ENCODE measurements around the gene TMEM252. TPM values are rescaled to one million over a fixed set of nuclear protein-coding genes. Genes with fewer than 3 reads are reported as not detected.

TMEM252 gene
- total RNA-seq, 1 experiment from 2014 or later = not detected

DNA sequence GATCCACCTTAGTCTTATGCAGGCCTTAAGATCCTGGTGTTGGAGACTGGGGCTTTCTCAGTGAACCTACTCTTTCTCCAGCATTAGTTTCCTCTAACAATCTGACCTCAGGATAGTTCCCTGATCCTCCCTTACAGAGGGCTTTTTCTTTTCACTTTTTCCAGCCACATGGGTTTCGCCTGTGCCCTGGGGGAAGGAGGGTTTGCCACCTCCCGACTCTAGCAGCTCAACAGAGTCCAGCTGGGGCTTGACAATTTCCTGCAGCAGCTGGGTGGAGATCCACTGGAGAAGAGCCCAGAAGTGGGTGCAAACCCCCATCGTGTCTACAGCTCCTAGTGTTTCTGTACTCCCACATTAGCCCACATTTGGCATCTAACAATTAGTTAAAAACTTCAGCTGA lies 7.6 kb upstream of the TMEM252 start:
- H3K27ac ChIP-seq (ENCODE audit: low read depth, low read length, poor library complexity, severe bottlenecking) = no peak overlapping the region
- intact Hi-C loops (cut with micrococcal nuclease; ENCODE audit: unreplicated experiment) = no loop called here

DNA sequence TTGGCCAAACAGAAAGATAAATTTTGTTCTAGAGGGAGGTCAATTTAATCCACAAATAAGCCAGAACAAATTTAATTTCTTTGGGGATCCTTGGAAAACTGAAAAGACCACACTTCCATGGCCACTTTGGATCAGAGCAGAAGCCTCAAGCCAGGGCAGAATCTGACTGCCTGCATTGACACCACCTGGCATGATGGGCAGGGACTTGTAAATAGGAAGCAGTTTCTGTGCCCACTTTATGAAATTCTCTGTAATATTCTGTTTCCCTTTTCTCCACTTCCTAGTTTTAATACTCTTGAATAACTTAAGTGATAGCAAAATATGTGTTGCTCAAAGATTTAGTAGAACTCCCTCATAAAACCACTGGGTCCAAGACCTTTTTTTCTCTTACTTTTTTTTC lies 6.7 kb upstream of the TMEM252 start:
- no peaks in the 10 kb centered on the region for H3K36me3 ChIP-seq (ENCODE audit: insufficient read depth, low read length, poor library complexity, severe bottlenecking)
- DNase-seq (ENCODE audit: low spot score) = no peak
- ChIA-PET CTCF (no interaction called here), POLR2A (ENCODE audit: low non-redundant PET) (no interaction called here)
- intact Hi-C loops (cut with micrococcal nuclease; ENCODE audit: unreplicated experiment) = no loop called here
- H3K4me1 ChIP-seq (ENCODE audit: insufficient read depth, low read length, poor library complexity, severe bottlenecking) = no peaks in the 10 kb centered on the region
- no peaks in the 10 kb centered on the region for H3K9me3 ChIP-seq (ENCODE audit: low read depth, low read length, poor library complexity, severe bottlenecking)
- H3K27ac ChIP-seq (ENCODE audit: low read depth, low read length, poor library complexity, severe bottlenecking) = no peak overlapping the region
- H3K27me3 ChIP-seq (replicated peaks; ENCODE audit: insufficient read depth, low read depth, low read length, poor library complexity) = peaks cover 16% of the 10 kb centered on the region
- TF ChIP-seq, protein P1, sequence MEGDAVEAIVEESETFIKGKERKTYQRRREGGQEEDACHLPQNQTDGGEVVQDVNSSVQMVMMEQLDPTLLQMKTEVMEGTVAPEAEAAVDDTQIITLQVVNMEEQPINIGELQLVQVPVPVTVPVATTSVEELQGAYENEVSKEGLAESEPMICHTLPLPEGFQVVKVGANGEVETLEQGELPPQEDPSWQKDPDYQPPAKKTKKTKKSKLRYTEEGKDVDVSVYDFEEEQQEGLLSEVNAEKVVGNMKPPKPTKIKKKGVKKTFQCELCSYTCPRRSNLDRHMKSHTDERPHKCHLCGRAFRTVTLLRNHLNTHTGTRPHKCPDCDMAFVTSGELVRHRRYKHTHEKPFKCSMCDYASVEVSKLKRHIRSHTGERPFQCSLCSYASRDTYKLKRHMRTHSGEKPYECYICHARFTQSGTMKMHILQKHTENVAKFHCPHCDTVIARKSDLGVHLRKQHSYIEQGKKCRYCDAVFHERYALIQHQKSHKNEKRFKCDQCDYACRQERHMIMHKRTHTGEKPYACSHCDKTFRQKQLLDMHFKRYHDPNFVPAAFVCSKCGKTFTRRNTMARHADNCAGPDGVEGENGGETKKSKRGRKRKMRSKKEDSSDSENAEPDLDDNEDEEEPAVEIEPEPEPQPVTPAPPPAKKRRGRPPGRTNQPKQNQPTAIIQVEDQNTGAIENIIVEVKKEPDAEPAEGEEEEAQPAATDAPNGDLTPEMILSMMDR (conservative IDR thresholded peaks at IDR 0.05; ENCODE audit: low read depth, low read length) = no peak
- TF ChIP-seq EZH2 (IDR thresholded peaks at IDR 0.05; ENCODE audit: borderline replicate concordance, low read depth, low read length, poor library complexity, severe bottlenecking) = no peak
- H3K4me3 ChIP-seq (ENCODE audit: low read depth, low read length, poor library complexity, severe bottlenecking) = no peak overlapping the region
- no TSS peak for BruUV-seq (replicated peaks)

More for the DNA sequence above, 7.6 kb upstream of the TMEM252 start:
- H3K36me3 ChIP-seq (ENCODE audit: insufficient read depth, low read length, poor library complexity, severe bottlenecking) = no peaks in the 10 kb centered on the region
- peaks cover 16% of the 10 kb centered on the region for H3K27me3 ChIP-seq (replicated peaks; ENCODE audit: insufficient read depth, low read depth, low read length, poor library complexity)
- no peak for DNase-seq (ENCODE audit: low spot score)
- ChIA-PET CTCF (no interaction called here), POLR2A (ENCODE audit: low non-redundant PET) (no interaction called here)
- H3K4me1 ChIP-seq (ENCODE audit: insufficient read depth, low read length, poor library complexity, severe bottlenecking) = no peaks in the 10 kb centered on the region
- no peaks in the 10 kb centered on the region for H3K9me3 ChIP-seq (ENCODE audit: low read depth, low read length, poor library complexity, severe bottlenecking)
- no peak overlapping the region for H3K4me3 ChIP-seq (ENCODE audit: low read depth, low read length, poor library complexity, severe bottlenecking)
- TF ChIP-seq, protein P1 (conservative IDR thresholded peaks at IDR 0.05; ENCODE audit: low read depth, low read length) = no peak
- TF ChIP-seq EZH2 (IDR thresholded peaks at IDR 0.05; ENCODE audit: borderline replicate concordance, low read depth, low read length, poor library complexity, severe bottlenecking) = no peak
- BruUV-seq (replicated peaks) = no TSS peak

DNA sequence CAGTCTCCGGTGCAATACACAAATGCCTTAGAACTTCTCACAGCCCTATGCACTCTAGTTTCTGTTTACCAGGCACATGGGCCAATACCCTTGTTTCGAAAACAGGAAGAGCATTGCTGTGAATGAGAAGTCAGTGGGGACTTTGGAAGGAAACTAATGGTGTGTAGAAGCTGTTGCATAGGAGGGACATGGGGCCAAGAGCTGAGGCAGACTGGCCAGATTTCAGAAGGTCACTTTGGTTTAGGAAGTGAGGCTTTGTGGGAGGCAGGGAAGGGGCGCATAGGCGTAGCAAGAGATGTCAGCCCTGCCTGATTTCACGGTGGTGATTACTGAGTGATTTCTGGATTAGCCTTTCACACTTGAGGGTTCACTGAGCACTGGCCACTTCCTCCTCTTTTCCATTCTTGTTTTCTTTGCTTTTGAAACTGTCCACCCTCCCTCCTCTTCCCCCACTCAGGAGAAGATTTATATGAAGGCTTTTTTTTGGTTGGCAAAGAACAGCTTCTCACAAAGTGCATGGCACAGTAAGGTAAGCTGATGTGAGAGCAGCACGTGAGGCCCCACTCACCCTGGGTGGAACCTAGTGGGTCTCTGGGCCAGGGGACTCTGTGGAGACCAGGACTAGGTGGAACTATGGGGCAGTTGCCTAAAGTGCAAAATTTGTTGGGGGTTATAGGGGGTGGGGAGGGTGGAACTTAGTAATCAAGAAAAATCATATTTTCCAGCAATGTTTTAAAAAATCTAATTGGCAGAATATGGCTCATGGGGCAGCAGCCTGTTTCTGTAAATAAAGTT lies 6.1 kb upstream of the TMEM252 start:
- no peak overlapping the region for H3K27ac ChIP-seq (ENCODE audit: low read depth, low read length, poor library complexity, severe bottlenecking)
- POLR2A ChIA-PET (ENCODE audit: low non-redundant PET) = no interaction called here
- intact Hi-C loops (cut with micrococcal nuclease; ENCODE audit: unreplicated experiment) = no loop called here
- H3K4me3 ChIP-seq (ENCODE audit: low read depth, low read length, poor library complexity, severe bottlenecking) = no peak overlapping the region
- BruUV-seq (replicated peaks) = no TSS peak
- CTCF ChIA-PET = no interaction called here
- peaks cover 16% of the 10 kb centered on the region for H3K27me3 ChIP-seq (replicated peaks; ENCODE audit: insufficient read depth, low read depth, low read length, poor library complexity)
- DNase-seq (ENCODE audit: low spot score) = no peak
- H3K4me1 ChIP-seq (ENCODE audit: insufficient read depth, low read length, poor library complexity, severe bottlenecking) = no peaks in the 10 kb centered on the region
- no peaks in the 10 kb centered on the region for H3K36me3 ChIP-seq (ENCODE audit: insufficient read depth, low read length, poor library complexity, severe bottlenecking)
- H3K9me3 ChIP-seq (ENCODE audit: low read depth, low read length, poor library complexity, severe bottlenecking) = no peaks in the 10 kb centered on the region
- TF ChIP-seq, protein P1 (conservative IDR thresholded peaks at IDR 0.05; ENCODE audit: low read depth, low read length) = no peak

Data from A673 (cell line).